ENCODE measurements around the gene PTPRK.

PTPRK gene

DNA sequence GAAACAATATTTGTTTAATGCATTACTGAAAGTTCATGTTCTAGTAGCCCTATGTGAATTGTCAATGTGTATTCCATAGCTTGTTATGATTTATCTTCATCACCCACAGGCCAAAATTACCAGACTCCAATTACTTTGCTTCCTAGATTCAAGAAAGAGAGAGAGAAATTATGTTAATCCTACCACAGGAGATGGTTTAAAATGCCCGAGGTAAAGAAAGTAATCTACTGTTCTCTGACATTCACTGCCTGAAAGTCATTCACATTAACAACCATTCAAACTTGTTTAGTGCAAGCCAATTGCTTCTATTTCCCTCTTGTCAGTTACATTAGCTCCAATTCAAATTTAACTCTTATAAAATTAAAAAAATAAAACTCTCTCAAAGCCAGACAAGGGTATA lies 359.1 kb downstream of the PTPRK start:
- no peak for DNase-seq (ENCODE audit: extremely low read depth in 1 of 2, low read depth in 1 of 2)

DNA sequence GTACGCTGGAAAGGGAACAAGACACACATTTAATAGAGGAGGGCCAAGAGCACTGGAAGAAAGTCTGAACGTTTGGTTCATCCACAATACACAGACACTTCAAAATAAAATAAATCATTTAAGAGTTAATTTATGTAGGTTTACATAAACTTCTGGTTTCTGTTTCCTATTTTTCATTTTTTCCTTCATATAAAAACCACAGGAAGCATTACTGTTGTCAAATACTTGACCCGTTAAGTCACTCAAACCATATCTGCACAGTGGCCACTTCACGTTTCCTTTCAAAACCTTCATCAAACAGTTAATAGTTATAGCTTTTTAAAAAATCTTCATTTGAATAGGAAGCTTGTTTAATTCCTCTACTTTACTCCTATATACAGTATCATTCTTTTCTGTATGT lies 361.9 kb downstream of the PTPRK start:
- DNase-seq (ENCODE audit: extremely low read depth in 1 of 2, low read depth in 1 of 2): no peak

DNA sequence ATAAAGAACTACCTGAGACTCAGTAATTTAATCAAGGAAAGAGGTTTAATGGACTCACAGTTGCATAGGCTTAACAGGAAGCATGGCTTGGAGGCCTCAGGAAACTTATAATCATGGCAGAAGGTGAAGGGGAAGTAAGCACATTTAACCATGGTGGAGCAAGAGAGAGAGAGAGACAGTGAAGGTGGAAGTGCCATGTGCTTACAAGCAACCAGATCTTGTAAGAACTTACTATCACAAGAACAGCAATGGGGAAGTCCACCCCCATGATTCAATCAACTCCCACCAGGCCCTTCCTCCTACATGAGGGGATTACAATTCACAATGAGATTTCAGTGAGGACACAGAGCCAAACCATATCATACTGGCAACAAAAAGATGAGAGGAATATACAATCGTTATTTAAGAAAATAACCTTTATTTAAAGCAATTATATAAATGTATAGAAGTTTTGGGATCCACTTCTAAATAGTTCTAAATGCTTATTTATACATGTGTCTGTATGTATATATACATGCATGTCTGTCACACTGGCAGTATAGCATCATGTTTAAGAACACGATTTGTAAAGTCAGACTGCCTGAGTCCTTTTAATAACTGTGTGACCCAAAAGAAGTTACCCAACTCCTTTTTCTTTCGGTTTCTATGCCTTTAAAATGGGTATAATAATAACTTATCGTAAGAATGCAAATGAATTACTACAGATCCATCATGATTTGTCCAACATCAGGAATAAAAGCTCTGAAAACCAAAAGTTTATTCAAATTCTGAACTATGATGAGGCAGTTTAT lies 363.9 kb downstream of the PTPRK start:
- DNase-seq (ENCODE audit: extremely low read depth in 1 of 2, low read depth in 1 of 2): no peak

DNA sequence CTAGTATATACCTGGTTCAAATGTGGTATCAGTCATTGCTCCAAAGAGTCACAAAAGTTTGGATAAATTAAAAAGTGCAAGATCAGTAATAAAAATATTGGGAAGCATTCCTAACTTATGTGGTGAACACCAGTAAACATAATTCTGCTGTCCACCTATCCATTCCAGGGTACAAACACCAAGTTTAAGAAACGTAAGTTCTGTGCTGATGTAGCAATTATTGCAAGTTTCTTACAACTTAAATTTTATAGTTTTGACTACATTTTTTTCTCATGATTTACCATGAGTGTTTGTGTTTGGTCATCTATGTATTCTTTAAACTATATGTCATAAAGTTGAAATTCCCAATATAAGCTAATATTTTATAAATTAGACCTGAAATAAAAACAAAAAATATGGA lies 364.6 kb downstream of the PTPRK start:
- DNase-seq (ENCODE audit: extremely low read depth in 1 of 2, low read depth in 1 of 2): no peak

DNA sequence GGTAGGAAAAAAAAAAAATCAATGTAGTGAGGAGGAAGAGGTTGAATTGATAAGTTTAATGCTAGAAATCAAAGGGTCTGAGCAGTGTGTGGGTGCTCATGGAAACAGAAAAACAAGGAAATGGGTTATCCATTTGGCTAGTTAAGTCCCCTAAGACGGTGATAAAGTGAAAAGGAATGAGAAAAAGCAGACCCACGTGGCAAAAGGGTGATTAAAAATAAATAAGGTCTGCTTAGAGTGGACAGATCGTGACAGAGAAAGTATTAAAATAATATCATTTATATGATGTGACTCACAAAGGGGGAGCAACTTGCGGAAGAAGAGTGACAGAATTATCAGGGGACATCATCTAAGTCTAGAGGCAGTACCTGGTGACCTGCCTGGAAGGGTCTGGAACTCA lies 367.8 kb downstream of the PTPRK start:
- no peak for DNase-seq (ENCODE audit: extremely low read depth in 1 of 2, low read depth in 1 of 2)

DNA sequence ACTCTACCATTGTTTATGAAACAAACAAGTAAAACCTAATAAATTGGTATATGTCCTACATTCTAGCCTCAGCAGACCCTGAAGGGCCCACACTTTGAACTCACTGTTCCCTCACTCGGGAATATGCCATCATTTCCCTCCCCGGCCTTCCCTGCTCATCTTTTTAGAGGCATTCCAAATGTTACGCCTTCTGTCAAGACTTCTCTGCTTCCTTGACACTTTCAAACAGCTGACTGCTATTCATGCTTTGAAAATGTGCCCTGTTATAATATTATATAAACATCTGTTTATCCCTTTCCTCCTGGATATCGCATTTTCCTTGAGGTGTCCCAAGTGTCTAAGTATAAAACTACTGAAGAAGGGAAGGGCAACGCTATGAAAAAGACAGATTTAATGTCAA lies 370.0 kb downstream of the PTPRK start:
- no peak for DNase-seq (ENCODE audit: extremely low read depth in 1 of 2, low read depth in 1 of 2)

DNA sequence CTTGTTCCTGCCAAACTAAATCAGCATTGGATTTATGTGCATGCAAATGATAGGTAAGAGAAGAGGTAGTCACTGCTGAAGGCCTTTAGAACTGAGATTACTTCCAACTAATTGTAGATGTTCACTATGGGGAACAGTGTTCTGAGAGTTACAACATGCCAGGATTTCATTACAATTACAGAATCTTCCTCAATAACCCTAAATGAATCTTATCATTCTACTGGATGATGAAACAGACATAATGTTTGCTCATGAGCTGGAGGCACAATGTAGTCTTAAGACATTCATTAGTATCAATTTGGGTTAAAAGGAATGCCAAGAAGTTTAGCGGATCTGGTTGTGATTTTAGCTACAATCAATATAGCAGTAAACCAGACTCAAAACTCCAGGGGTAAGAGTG lies 370.6 kb downstream of the PTPRK start:
- DNase-seq (ENCODE audit: extremely low read depth in 1 of 2, low read depth in 1 of 2): no peak

DNA sequence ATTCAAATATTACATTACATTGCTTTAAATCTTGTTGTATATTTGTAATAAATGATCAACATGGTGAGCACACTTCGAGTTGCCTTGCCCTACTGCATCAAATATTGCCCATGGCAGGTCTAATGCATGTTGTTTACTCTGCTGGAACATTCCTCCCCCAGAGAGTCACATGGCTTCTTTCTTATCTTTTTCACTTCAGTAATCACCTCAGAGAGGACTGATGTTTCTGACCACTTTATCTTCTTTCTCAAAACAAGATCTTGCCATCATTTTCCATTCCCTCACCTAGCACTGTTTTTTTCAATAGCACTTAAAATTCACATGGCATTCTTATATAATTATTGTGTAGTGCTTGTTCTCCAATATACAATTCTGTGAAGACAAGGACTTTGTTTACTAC lies 376.1 kb downstream of the PTPRK start:
- no peak for DNase-seq (ENCODE audit: extremely low read depth in 1 of 2, low read depth in 1 of 2)

DNA sequence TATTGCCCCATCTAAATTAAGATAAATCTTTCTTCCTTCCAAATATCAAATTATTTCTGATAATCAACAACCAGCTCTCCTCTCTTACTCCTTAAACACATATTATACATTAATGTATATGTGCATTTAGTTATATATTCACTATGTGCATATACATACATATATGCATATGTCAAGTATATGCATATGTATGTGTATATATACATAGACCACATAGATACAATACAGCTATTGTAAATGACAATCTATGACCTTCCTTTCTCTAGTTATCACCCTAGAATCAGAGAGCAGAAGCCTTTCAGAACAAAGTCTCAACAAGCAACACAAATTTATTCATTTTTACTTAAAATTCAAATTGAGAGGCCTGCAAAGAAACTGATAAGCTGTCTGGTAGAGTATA lies 378.5 kb downstream of the PTPRK start:
- no peak for DNase-seq (ENCODE audit: extremely low read depth in 1 of 2, low read depth in 1 of 2)

DNA sequence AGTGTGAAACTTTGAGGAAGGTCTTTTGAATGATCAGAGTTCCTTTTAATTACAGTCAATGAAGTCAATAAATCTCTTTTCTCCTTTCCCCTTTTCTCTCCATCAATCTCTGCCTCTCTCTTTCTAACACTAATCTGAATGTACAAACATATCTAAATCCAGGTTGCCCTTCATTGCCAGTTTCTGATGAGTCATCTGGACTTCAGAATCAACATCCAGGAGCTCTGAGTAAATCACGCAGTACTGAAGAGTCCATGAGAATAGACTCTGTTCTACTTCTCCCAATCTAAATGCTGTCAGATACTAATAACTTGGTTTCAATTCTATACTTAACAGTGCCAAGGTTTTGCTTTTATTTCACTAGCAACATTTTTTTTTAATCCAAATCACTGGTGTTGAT lies 380.9 kb downstream of the PTPRK start:
- DNase-seq (ENCODE audit: extremely low read depth in 1 of 2, low read depth in 1 of 2): no peak

DNA sequence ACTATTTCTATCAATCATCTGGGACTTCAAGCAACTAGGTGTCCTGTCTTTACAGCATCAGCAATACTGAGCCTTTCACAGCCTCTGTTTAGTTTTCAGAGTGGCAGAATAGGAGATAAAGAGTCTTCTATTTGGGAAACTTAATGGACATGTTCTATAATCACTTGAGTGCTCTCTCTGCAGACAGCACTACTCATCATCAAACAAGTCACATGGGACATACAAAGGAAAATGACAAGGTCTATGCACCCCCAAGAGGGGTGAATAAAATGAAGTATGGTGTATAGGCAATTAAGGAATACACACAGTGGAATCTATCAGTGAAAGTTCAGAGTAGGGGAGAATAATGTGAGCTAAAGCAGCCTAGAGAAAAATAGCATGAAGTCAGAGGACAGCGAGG lies 381.7 kb downstream of the PTPRK start:
- DNase-seq (ENCODE audit: extremely low read depth in 1 of 2, low read depth in 1 of 2): no peak

DNA sequence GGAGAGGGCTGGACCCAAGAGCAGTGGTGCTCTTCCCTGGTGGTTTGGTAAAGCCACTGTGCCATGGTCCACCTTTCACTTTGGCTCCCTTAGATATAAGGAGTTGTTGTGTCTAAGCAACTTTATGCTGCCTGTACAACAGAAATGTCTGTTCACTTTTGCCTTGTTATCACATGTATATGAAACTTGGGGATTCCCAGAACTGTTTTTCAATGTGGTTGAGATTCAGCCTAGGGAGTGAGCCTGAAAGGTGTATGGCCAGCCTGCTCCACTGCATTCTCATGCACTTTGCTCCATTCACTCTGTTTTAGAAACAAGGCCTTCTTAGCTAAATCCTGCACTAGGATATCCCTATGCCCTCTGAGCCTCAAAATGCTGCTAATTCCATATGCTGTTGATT lies 385.1 kb downstream of the PTPRK start:
- no peak for DNase-seq (ENCODE audit: extremely low read depth in 1 of 2, low read depth in 1 of 2)

DNA sequence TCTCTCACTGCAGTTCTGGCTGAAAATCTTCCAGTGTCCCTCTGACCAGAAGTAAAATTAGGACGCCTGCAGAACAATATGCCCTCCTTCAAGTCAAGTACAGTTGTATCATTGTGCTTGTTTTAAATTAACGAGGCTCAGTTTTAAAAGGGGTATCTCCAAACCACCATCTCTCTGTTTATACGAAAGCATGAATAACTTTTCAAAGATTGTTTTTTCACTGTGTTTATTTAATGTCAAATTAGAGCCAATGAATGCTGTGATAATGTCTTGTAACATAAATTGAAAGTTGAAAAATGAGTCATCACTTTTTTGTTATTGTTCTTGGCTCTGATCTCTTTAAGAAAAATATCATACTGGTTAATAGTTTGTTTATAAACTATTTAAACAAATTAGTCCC lies 388.8 kb downstream of the PTPRK start:
- DNase-seq (ENCODE audit: extremely low read depth in 1 of 2, low read depth in 1 of 2): no peak

DNA sequence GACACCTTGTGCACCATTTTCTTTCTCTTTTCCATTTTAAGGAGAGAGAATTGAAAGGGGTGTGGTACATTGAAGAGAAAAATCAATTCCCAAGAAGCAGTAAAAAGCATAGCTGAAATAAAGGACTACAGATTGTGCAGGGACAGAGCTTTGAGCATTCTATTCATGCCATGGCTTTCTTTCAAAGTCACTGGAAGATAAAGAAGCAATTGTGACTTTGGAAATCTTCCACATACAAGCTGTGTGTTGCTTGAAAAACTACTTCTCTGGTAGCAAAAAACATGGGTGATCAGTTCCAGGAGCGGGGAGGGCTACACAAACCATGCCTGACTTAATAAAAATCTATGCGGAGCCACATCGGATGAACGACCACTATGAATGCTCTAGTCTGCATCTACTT lies 389.4 kb downstream of the PTPRK start:
- DNase-seq (ENCODE audit: extremely low read depth in 1 of 2, low read depth in 1 of 2): no peak

DNA sequence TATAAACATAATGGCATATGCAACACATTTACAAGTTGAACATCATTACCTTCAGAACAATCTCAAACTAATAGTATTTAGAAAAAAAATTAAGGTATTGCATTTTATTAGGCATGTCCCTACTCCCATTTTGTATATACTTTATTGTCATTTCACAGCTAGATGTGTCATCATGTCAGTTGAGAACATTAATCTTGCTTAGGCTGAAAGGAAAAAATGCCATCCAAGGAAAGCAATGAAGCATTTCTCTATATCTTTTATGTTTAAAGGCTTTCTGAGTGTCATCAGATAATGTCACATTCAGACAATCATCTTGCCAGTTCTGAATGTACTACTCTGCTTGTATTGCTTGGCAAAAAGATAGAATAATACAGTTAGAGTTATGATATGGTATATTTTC lies 390.7 kb downstream of the PTPRK start:
- no peak for DNase-seq (ENCODE audit: extremely low read depth in 1 of 2, low read depth in 1 of 2)

DNA sequence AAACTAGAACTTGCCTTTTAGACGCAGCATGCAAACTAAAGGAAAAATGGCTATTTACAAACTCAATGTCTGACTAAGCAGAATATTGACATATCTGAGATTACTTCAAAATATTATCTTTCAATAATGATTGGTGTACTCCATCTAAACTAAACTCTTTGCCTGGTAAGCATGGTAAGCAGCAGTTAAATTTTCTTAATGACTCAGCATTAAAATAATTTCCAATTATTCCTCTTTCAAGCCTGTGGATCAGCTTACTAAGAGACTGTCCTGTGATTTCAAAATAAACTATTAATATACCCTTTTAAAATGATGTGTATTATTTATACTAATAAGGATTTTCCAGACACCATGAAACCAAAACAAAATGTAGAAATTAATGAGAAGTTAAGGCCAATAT lies 392.7 kb downstream of the PTPRK start:
- DNase-seq (ENCODE audit: extremely low read depth in 1 of 2, low read depth in 1 of 2): no peak

DNA sequence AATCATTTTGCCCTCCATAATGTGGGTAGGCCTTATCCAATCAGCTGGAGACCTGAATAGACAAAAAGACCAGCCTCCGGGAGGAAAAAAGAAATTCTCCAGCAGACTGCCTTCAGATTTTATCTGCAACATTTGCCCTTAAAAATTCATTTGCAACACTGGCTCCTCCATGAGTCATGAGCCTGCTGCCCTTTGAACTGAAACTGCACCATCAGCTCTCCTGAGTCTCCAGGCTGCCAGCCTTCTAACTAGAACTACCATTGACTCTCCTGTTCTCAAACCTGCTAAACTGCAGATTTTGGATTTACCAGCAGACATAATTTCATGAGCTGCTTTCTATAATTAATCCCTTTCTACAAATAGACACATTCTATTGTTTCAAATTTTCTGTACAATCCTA lies 395.7 kb downstream of the PTPRK start:
- DNase-seq (ENCODE audit: extremely low read depth in 1 of 2, low read depth in 1 of 2): no peak

DNA sequence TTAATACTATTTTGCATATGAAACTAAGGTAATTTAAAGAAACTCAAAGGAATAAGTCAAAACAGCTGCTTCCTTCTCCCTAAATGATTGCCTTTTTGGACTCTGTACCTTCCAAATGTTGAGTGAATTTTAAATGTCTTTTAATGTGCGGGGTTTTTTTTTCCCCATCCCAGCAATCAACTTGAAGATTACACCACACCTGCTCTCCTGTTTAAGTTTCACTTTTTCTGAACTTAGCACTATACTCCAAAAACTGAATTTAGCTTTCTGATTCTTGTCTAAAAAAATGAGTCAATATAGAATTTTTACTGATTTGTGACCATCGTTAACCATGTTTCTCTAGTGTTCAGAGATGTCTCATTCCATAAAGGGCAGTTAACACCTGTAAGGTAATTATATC lies 398.8 kb downstream of the PTPRK start:
- no peak for DNase-seq (ENCODE audit: extremely low read depth in 1 of 2, low read depth in 1 of 2)

DNA sequence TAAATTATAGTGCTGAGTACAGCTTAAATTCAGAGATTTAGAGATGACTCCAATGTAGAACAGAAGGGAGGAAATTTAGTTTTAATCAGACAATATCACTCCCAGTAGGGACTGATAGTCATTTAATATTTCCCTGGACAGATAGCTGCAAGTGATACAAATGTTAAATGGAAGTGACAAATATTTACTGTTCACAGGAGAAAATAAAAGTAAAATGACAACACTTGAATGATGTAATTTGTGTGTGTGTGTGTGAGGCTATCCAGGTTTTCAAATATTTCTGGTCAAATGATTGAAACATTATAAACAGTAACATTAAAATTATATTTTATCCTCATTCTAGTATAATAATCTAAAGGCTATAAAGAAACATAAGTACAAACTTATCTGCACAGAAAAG lies 399.2 kb downstream of the PTPRK start:
- DNase-seq (ENCODE audit: extremely low read depth in 1 of 2, low read depth in 1 of 2): no peak

DNA sequence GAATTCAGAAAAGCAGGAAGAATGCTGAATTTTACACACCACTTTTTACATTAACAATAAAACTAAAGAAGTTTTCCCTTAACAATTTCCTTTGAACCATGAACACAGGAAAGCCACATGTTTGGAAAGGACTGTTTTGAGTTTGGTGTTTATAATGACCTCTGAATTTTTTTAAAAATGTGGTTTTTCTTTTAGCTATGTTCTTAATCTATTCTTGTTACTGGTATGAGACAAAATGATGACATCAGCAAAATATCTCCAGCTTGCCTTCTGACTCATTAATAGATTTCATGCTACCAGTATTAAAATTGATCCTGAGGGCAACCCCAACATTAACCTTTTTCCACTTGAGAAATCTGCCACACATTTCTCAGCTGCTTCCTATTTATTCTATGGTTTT lies 402.0 kb downstream of the PTPRK start:
- no peak for DNase-seq (ENCODE audit: extremely low read depth in 1 of 2, low read depth in 1 of 2)

DNA sequence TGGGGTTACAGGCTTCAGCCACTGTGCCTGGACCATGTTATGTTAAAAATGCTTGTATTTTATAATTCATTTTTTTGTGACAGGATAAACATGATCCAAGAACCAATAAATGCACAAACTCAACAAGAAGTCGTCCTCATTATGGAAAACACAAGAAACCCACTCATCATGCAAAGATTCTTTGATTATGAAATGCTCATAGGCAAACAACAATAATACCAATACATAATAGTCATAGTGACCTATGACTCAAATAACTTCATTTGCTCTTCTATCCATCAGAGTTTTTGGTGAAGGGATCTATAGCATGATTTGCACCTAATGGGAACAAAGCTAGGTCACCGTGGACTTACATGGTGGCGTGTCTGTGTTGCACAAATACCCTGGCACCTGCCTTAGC lies 402.5 kb downstream of the PTPRK start:
- no peak for DNase-seq (ENCODE audit: extremely low read depth in 1 of 2, low read depth in 1 of 2)

DNA sequence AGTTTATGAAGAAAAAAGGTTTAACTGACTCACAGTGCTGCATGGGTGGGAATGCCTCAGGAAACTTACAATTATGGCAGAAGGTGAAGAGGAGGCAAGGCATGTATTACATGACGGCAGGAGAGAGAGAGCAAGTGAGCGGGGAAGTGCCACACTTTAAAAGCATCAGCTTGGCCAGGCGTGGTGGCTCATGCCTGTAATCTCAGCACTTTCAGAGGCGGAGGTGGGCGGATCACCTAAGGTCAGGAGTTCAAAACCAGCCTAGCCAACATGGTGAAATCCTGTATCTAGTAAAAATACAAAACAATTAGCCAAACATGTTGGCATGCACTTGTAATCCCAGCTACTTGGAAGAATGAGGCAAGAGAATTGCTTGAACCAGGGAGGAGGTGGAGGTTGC lies 406.2 kb downstream of the PTPRK start:
- DNase-seq (ENCODE audit: extremely low read depth in 1 of 2, low read depth in 1 of 2): no peak

DNA sequence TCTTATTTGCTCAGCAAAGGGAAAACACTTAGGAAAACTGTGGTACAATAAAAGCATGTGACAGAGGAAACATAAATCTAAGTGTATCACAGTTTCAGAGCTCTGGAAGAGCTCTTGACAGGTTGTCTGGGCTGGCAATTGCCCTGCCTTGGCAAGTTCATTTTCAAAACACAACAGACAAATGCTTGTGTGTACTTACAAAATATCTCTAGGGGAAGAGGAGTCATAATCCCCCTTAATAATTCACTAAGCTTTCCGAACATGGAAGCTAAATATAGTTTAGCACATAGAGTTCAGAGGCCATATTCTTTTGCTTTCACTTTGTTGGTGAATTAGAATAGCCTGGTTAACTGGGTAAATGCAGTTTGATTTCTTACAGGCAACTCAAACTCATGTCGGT lies 407.9 kb downstream of the PTPRK start:
- DNase-seq (ENCODE audit: extremely low read depth in 1 of 2, low read depth in 1 of 2): no peak
